ENCODE data around the gene SSC5D. TPM values are rescaled to one million over a fixed set of nuclear protein-coding genes. Genes with fewer than 3 reads are reported as not detected.

Gene SSC5D
- total and polyA plus RNA-seq, 2 experiments from 2014 or later = 0.23 to 0.69 TPM

DNA sequence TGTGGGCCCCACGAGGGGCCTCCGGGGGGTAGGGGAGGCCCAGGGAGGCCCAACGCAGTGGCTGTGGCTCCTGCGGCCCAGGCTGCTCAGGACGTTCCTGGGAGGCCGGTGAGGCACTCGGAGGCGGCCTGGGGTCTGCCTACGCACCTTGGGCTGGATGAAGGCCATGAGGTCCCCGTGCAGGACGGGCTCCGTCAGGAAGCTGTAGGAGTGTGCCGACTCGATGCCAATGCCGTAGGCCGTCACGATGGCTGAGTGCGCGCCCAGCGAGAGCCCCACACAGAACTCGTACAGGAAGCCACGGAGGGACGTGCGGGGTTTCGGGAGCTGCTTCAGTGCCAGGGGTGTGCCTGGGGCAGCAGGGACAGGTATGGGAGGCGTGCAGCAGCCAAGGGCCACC, 42.8 kb downstream of the SSC5D start:
- Histone ChIP-seq H3K79me2 (replicated peaks; ENCODE audit: insufficient read depth) (no peaks in the 10 kb centered on the region), H3K27ac (ENCODE audit: low read depth) (no peak overlapping the region), H3F3A (replicated peaks; ENCODE audit: low read depth) (peaks cover 16% of the 10 kb centered on the region), H3K9me2 (ENCODE audit: insufficient read depth) (no peaks in the 10 kb centered on the region), H3K4me2 (no peak overlapping the region), H3K36me3 (ENCODE audit: insufficient read depth) (no peaks in the 10 kb centered on the region), H3K4me1 (ENCODE audit: insufficient read depth) (no peaks in the 10 kb centered on the region), H2AFZ (no peak overlapping the region), H4K20me1 (replicated peaks; ENCODE audit: insufficient read depth) (no peaks in the 10 kb centered on the region), H3K4me3 (no peak overlapping the region), H3K27me3 (ENCODE audit: insufficient read depth) (no peaks in the 10 kb centered on the region)
- TF ChIP-seq NANOG (IDR thresholded peaks at IDR 0.05; ENCODE audit: borderline replicate concordance) (no peak), REST (IDR thresholded peaks at IDR 0.05; ENCODE audit: unreplicated experiment) (no peak), POLR2AphosphoS5 (IDR thresholded peaks at IDR 0.05; ENCODE audit: low read depth) (no peak), CREB1 (CRISPR knock-in tag; IDR thresholded peaks at IDR 0.05; ENCODE audit: low read depth) (no peak), ETS1 (IDR thresholded peaks at IDR 0.05) (no peak), EZH2 (IDR thresholded peaks at IDR 0.05; ENCODE audit: low read depth, unreplicated experiment) (no peak), ZNF114 (CRISPR knock-in tag; IDR thresholded peaks at IDR 0.05) (no peak), STAT1 (IDR thresholded peaks at IDR 0.05; ENCODE audit: unreplicated experiment) (no peak), ZNF331 (CRISPR knock-in tag; IDR thresholded peaks at IDR 0.05; ENCODE audit: low read depth) (no peak), EZH2phosphoT487 (IDR thresholded peaks at IDR 0.05; ENCODE audit: unreplicated experiment) (no peak), JUNB (IDR thresholded peaks at IDR 0.05; ENCODE audit: unreplicated experiment) (no peak), CTCF (conservative IDR thresholded peaks at IDR 0.05; ENCODE audit: low read depth in 2 of 2) (no peak), ZNF462 (CRISPR knock-in tag; IDR thresholded peaks at IDR 0.05) (no peak)
- DNase-seq (ENCODE audit: low spot score) (no peak), ATAC-seq (no peak)
- H3K36me3 Mint-ChIP-seq (ENCODE audit: low read depth) = no peaks in the 10 kb centered on the region
- no peak overlapping the region for H3K27ac Mint-ChIP-seq
- H3K4me1 Mint-ChIP-seq = peaks cover under 1% of the 10 kb centered on the region; the same call in 1 of the 3 replicates
- H3K9me3 Mint-ChIP-seq = no peaks in the 10 kb centered on the region
- no peak overlapping the region for H3K4me3 Mint-ChIP-seq
- H3K27me3 Mint-ChIP-seq (ENCODE audit: insufficient read depth, low read depth, poor library complexity) = peaks cover 2% of the 10 kb centered on the region
